Measurements from ENCODE around the gene CLSTN1. TPM values are rescaled to one million over a fixed set of nuclear protein-coding genes. Genes with fewer than 3 reads are reported as not detected.
"Not testable (repeated sequence)": the region's sequence is repeated elsewhere in the genome, so short reads cannot be mapped to it uniquely, and the experiment has no call there.

The CLSTN1 gene
- total RNA-seq, 1 donor from 2014 or later = 84.8 TPM

- no peak for TF ChIP-seq CTCF (IDR thresholded peaks at IDR 0.05; ENCODE audit: unreplicated experiment)
- Mint-ChIP-seq H3K4me1 (ENCODE audit: unreplicated experiment) (peaks cover 11% of the 10 kb centered on the region), H3K27me3 (ENCODE audit: unreplicated experiment) (no peaks in the 10 kb centered on the region), H3K9me3 (ENCODE audit: unreplicated experiment) (no peaks in the 10 kb centered on the region), H3K4me3 (ENCODE audit: unreplicated experiment) (no peak overlapping the region), H3K36me3 (ENCODE audit: low read depth, unreplicated experiment) (no peaks in the 10 kb centered on the region), H3K27ac (ENCODE audit: unreplicated experiment) (no peak overlapping the region)
- DNase-seq (ENCODE audit: low spot score) = no peak
These were observed 16.2 kb downstream of the CLSTN1 start for GRCh38 chr1:9807541-9807940.

DNA sequence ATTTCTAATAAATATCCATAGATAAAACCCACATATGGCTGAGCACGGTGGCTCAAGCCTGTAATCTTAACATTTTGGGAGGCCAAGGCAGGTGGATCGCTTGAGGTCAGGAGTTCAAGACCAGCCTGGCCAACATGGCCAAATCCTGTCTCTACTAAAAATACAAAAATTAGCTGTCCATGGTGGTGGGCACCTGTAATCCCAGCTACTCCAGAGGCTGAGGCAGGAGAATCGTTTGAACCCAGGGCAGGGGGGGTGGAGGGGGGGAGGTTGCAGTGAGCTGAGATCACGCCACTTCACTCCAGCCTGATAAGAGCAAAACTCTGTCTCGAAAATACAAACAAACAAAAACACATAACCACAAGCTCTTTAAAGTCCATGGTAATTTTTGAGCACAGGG lies 17.8 kb downstream of the CLSTN1 start:
- not testable (repeated sequence) for H3K36me3 Mint-ChIP-seq (ENCODE audit: low read depth, unreplicated experiment); DNase-seq (ENCODE audit: low spot score); H3K4me3 Mint-ChIP-seq (ENCODE audit: unreplicated experiment); H3K9me3 Mint-ChIP-seq (ENCODE audit: unreplicated experiment); H3K27me3 Mint-ChIP-seq (ENCODE audit: unreplicated experiment); H3K27ac Mint-ChIP-seq (ENCODE audit: unreplicated experiment)
- peaks cover 11% of the 10 kb centered on the region for H3K4me1 Mint-ChIP-seq (ENCODE audit: unreplicated experiment)

GRCh38 chr1:9805006-9805508 lies 18.7 kb downstream of the CLSTN1 start:
- DNase-seq (ENCODE audit: low spot score) = no peak
- H3K9me3 Mint-ChIP-seq (ENCODE audit: unreplicated experiment) = no peaks in the 10 kb centered on the region
- H3K27ac Mint-ChIP-seq (ENCODE audit: unreplicated experiment) = no peak overlapping the region
- peaks cover 11% of the 10 kb centered on the region for H3K4me1 Mint-ChIP-seq (ENCODE audit: unreplicated experiment)
- no peak overlapping the region for H3K4me3 Mint-ChIP-seq (ENCODE audit: unreplicated experiment)
- no peaks in the 10 kb centered on the region for H3K27me3 Mint-ChIP-seq (ENCODE audit: unreplicated experiment)
- TF ChIP-seq CTCF (IDR thresholded peaks at IDR 0.05; ENCODE audit: unreplicated experiment) = no peak
- no peaks in the 10 kb centered on the region for H3K36me3 Mint-ChIP-seq (ENCODE audit: low read depth, unreplicated experiment)

- H3K4me1 Mint-ChIP-seq (ENCODE audit: unreplicated experiment); H3K27ac Mint-ChIP-seq (ENCODE audit: unreplicated experiment); H3K9me3 Mint-ChIP-seq (ENCODE audit: unreplicated experiment); H3K27me3 Mint-ChIP-seq (ENCODE audit: unreplicated experiment); H3K4me3 Mint-ChIP-seq (ENCODE audit: unreplicated experiment); DNase-seq (ENCODE audit: low spot score); H3K36me3 Mint-ChIP-seq (ENCODE audit: low read depth, unreplicated experiment): not testable (repeated sequence)
These were observed 20.5 kb downstream of the CLSTN1 start for GRCh38 chr1:9803003-9803918.

DNA sequence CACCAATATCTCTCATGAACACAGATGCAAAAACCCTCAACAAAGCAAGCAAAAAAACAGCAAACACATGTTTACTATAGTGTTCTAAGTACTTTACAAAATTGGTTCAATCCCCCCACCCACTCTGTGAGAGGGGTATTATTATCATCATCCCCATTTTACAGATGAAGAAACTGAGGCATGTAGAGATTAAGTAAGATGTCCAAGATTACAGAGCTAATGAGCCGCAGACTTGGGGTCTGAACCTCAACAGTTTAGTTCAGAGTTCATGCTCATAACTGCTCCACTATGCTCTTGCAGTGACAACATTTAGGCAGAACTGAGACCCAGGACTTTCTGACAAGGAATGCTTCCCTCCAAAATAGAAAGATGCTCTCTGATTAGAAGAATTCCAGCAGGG lies 21.9 kb downstream of the CLSTN1 start:
- Mint-ChIP-seq H3K27ac (ENCODE audit: unreplicated experiment) (no peak overlapping the region), H3K9me3 (ENCODE audit: unreplicated experiment) (no peaks in the 10 kb centered on the region), H3K36me3 (ENCODE audit: low read depth, unreplicated experiment) (no peaks in the 10 kb centered on the region), H3K27me3 (ENCODE audit: unreplicated experiment) (no peaks in the 10 kb centered on the region), H3K4me1 (ENCODE audit: unreplicated experiment) (peaks cover 4% of the 10 kb centered on the region), H3K4me3 (ENCODE audit: unreplicated experiment) (no peak overlapping the region)
- no peak for DNase-seq (ENCODE audit: low spot score)
- no peak for TF ChIP-seq CTCF (IDR thresholded peaks at IDR 0.05; ENCODE audit: unreplicated experiment)

All from endothelial cell (in vitro differentiated cells).